ENCODE results near the gene OSTC.
A peak's percentile ranks its signal among the peaks of the same experiment; 100 is the strongest.

OSTC gene

GRCh38 chr4:108650212-108651013, at the start of gene OSTC:
Gene OSTC (plus strand): TSS chr4:108650599. CDS start chr4:108650656, 57 bp downstream.
- DNase-seq: peak; percentile 98

GRCh38 chr4:108601106-108601505, 49.3 kb upstream of the OSTC start:
- DNase-seq: no peak

DNA sequence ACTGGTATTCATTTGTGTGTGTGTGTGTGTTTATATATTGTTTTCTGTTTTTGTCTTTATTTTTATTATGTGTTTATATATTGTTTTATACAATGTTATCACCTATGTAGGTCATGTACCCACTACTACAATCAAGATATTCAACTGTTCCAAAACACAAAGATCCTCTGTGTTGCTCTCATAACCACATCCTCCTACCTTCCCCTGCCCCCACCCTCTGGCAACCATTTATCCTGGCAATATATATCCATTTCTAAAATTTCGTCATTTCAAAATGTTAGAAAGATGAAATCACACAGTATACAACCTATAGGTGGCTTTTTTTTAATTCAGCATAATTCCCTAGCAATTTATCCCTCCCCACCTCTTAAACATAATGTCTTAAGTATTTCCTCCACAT, 48.9 kb upstream of the OSTC start:
- no peak for DNase-seq

GRCh38 chr4:108602163-108602562, 48.2 kb upstream of the OSTC start:
- no peak for DNase-seq

- DNase-seq: no peak
These were observed 43.2 kb upstream of the OSTC start for GRCh38 chr4:108607079-108607815.

- no peak for DNase-seq
These were observed 39.0 kb upstream of the OSTC start for GRCh38 chr4:108611365-108611764.

- no peak for DNase-seq
These were observed 38.0 kb upstream of the OSTC start for GRCh38 chr4:108612365-108612764.

GRCh38 chr4:108619372-108620100, 30.9 kb upstream of the OSTC start:
- peak; percentile 45 for DNase-seq

DNA sequence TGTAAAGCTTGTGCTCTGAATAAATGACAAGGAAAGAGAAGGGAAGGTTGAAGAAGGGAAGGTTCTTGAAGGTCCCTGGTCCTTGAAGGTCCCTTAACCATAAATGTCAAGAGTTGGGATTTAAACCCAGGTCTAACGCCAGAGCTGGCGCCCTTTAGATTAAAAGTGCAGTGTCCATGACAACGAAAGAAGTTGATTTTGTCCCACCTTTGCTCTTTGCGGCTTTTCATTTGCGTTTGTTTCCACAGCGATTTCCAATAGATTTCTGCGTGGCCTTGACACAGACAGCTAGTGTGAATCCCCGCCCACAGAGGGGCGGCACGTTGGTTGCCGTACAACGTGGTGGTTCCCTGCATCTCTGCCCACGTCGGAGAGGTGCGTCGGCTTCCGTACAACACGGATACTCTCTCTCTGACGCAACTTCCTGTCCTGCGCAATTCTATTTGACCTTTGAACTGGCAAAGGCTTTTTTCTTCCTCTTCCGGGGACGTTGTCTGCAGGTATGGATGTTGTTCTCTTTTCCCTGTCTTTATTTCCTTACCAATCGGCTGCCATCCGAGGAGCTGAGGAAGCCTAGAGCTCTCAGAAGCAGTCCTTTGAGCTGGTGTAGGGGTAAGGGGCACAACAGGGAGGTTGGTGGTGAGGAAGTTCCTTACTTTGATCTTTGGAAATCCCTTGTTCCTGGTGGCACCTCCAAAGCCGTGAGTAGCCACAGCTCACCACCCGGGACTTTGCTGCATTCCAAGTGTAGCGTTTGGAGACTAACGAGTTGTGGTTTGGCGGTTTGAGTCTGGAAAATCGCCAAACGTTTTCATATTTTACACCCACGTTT, 30.1 kb upstream of the OSTC start, which contains the start of gene RPL34:
RPL34 (plus strand) TSS at position 476 of the 832 bp plus-strand sequence. CDS start 1,384 bp downstream, outside the sequence.
- peak; percentile 100 for DNase-seq

DNA sequence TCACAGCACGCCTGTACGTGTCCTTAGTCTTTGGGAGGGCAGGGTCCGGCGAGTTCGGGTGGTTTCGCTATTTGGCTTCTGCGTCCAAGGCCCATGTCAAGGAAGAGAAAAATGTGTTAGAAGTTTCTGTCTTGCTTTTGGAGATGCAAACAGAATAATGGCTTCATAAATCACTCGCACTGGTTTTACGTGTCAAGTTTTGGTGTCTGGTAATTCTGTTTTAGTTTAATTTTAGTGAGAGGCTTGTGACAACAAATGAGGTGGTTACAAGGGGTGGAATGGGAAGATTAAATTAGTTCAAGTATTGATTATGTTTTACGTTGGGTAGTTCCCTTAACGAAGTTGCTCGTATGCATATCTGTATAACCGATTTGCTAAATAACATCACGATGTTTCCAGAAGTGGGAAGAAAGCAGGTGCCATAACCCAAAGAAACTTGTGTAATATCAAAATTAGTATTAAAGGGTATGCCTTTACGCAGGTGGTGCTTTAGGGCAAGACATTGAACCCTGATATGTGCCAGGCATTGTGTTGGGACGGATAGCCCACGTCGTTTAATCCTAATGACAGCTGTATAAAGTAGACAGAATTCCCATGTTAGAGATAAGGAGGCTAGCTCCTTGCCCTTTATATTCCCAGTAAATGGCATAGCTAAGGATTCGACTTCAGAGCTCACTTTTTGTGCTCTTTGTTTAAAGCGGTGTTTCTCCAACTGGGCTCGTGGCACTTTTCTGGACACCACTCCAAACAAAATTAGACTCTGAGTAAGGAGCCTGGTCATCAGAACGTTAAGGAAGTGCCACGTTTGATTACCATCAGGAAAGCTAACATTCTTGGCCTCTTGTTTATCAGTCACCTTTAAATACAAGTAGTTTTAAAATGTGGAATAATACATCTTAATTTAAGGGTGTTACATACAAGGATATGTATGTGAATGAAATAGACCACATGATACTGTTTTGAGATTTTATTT, 29.2 kb upstream of the OSTC start:
- DNase-seq: no peak

DNA sequence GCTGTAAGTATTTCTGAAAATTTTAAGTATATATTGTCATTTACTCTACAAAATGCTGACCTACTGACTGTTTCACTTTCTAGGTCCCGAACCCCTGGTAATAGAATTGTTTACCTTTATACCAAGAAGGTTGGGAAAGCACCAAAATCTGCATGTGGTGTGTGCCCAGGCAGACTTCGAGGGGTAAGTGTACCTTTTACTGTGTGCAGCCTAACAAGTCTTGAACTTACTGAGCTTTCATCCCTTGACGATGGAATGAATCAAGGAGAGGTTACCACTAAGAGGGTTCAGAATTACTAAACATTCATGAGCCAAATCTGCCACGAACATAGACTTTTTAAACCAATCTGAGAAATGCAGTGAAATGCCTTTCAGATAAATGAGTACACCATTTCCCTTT, 28.4 kb upstream of the OSTC start:
- no peak for DNase-seq

DNA sequence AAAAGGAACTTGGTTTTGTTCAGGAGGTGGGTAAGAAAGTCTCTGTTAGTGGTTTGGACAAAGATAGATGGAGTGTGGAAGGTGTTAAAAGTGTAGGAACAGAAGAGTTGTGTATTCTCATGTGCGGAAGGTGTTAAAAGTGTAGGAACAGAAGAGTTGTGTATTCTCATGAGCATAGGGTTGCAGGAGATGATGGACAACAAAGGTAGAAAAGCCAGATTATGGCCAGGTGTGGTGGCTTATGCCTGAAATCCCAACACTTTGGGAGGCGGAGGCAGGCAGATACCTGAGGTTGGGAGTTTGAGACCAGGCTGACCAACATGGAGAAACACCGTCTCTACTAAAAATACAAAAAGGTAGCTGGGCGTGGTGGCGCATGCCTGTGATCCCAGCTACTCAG, 27.6 kb upstream of the OSTC start:
- DNase-seq: no peak

- DNase-seq: no peak
These were observed 25.9 kb upstream of the OSTC start for GRCh38 chr4:108624263-108625056.

DNA sequence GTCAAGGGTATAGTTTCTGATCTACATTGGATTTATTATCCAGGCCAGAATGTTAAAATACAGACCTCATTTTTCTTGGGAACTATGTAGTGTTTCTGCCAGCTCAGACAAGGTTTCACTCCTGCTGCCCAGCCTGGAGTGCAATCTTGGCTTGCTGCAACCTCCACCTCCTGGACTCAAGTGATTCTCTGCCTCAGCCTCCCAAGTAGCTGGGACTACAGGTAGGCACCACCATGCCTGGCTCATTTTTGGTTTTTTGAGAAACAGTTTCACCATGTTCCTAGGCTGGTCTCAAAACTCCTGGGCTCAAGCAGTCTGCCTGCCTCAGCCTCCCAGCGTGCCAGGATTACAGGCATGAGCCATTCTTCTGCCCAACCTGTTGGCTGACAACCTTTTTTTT, 24.3 kb upstream of the OSTC start:
- no peak for DNase-seq

GRCh38 chr4:108628411-108628810, 22.0 kb upstream of the OSTC start:
- no peak for DNase-seq

- DNase-seq: no peak
These were observed 15.2 kb upstream of the OSTC start for GRCh38 chr4:108635070-108635655.

GRCh38 chr4:108636246-108636645, 14.2 kb upstream of the OSTC start:
- DNase-seq: no peak

GRCh38 chr4:108637856-108638255, 12.5 kb upstream of the OSTC start:
- no peak for DNase-seq

GRCh38 chr4:108644237-108644636, 6.2 kb upstream of the OSTC start:
- DNase-seq: no peak

GRCh38 chr4:108646706-108647105, 3.7 kb upstream of the OSTC start:
- no peak for DNase-seq
